Gastrocnemius medialis (tissue), 4 donors: ENCODE measurements around the gene YKT6.

Experiments used
- CTCF ChIP-seq, 5 experiments: fragments of 450-650 bp in 3 of 5; fragments of 200-600 bp in 2 of 5; sonication (generic) in 2 of 5; IDR thresholded peaks in 4 of 5; conservative IDR thresholded peaks in 1 of 5; 1 replicate in 4 of 5; 2 replicates in 1 of 5; pipeline ENCODE4 v1.5.1; 2016 to 2019; ENCODE audit warnings: antibody characterized with exemption in 5 of 5, mild to moderate bottlenecking in 3 of 5, moderate library complexity in 3 of 5
- POLR2A ChIP-seq, 2 donors: fragments of 450-650 bp; IDR thresholded peaks; one replicate each; pipeline ENCODE4 v1.6.1; 2017; ENCODE audit warnings: antibody characterized with exemption in 2 of 2, mild to moderate bottlenecking in 2 of 2, moderate library complexity in 2 of 2

GRCh38 chr7:44210107-44210506 is 9.3 kb downstream of the YKT6 start:
- TF ChIP-seq CTCF (IDR thresholded peaks at IDR 0.05 in 4 of 5, conservative IDR thresholded peaks at IDR 0.05 in 1 of 5), result no peak
- no peak for TF ChIP-seq POLR2A (IDR thresholded peaks at IDR 0.05)
